T follicular helper cell (primary cell): Measurements from ENCODE around the gene NOXO1.
"Not testable (repeated sequence)": the region's sequence is repeated elsewhere in the genome, so short reads cannot be mapped to it uniquely, and the experiment has no call there.

ENCODE experiments used
- DNase-seq: peaks from one replicate; pipeline ENCODE4 v3.0.0-alpha.2; 2020; ENCODE audit warnings: low read depth

Gene NOXO1

DNA sequence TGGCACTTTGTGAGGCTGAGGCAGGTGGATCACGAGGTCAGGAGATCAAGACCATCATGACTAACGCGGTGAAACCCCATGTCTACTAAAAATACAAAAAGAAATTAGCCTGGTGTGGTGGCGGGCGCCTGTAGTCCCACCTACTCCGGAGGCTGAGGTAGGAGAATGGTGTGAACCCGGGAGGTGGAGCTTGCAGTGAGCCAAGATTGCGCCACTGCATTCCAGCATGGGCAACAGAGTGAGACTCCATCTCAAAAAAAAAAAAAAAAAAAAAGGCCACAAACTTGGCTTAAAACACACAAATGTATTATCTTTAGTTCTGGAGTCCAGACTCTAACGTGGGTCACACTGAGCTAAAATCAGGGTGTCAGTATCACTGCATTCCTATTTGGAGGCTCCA lies 30.5 kb upstream of the NOXO1 start:
- not testable (repeated sequence) for DNase-seq

DNA sequence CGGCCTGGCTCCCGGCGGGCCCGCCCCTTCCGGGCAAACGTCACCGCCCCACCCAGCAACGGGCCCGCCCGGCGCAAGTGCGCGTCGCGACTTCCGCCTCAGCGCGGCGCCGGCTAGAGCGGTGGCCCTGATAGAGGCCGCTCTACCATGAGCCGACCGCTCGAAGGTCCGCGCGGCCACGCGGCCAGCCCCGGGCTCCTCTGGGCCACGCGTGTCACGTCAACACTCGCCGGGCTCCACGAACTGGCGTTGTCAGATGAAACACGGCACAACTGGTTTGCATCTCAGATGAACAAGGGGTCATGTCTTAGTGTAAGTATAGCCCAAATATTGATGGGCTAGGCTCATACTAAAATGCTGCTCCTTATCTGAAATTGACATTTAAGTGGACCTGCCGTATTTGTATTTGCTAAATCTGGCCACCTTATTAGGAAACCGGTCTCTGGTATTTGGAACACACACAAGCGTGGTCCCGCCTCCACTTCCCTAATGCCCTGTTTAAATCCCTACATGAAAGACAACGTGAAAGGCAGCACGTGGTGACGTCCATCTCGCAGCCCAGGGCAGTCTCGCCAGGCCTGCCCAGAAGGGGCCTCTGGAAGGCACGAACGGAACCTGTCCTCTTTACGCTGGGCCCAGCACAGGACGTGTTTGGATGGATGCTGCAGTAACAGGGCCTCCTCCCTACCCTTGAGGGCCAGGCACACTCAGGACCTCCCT lies 28.7 kb upstream of the NOXO1 start, which contains the start of gene ZNF598:
Gene ZNF598, minus strand, starts transcription at position 31 of the 720 bp plus-strand sequence.
- peak; percentile 72 for DNase-seq

DNA sequence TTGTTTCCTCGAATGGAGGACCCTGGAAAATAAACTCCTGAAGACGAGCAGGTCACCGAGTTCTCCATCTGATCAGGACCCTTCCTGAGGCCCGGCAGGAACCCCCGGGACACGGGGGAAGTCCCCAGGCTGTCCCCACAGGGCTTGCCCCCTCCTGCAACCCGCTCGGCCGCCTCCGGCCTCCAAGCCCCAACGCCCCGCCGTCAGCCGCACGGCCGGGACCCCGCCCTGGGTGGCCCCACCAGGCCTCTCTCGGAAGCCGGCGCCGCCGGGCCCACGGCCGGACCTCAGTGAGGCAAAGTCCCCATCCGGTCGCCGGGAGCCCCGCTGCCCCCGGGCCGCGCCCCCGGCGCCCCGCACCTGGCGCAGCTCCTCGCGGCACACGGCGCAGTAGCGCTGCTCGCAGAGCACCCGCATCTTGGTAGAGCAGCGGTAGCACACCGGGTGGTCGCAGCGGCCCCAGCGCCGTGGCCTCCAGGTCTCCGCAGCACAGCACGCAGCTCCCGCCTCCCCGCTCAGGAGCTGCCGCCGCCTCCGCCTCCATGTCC lies 28.0 kb upstream of the NOXO1 start:
- no peak for DNase-seq

DNA sequence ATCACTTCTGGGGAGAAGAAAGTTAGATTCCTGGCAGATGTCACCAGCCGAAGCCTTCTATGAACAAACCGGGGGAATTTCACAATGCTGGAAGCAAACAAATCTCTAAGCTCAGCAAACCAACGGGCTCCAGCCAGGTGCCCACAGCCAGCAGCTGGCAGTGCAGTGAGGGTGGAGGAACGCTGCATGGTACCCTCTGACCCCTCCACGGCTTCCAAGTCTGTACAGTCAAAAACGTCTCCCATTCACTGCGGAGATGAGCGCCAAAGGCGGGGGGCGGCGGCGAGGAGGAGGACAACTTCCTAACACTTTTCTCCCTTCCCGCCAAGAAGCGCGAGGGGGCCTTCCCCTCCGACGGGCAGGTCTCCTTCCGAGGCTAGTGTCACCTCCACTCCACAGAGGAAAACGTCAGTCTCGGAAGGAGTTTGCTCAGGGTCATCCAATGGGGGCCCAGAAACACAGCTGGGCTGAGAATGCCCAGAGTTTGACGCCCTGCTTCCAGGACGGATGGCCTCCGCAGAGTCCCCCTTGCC lies 27.4 kb upstream of the NOXO1 start:
- DNase-seq = no peak

DNA sequence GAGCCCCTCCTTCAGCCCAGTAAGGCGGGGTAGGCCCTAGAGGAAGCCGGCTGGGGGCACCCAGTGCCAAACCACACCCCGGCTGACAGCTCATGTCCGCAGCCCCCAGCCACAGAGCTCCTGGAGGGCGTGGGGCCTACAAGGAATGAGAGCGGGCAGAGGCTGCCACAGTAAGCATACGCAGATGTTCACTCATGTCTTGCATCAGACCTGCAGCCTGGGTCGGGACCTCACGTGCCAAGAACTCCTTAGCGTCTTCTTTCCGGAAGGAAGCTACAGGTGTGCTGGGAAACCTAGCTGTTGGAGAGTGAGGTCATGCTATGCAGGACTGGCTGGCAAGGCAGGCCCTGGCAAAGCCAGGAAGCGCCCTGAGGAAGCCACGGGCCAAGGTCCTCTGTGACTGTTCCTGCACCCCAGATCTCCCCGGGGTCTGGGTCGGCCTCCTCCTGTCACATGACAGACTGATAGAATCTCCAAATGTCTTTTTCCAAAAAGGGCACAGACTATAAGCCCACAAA lies 26.8 kb upstream of the NOXO1 start:
- DNase-seq = no peak

DNA sequence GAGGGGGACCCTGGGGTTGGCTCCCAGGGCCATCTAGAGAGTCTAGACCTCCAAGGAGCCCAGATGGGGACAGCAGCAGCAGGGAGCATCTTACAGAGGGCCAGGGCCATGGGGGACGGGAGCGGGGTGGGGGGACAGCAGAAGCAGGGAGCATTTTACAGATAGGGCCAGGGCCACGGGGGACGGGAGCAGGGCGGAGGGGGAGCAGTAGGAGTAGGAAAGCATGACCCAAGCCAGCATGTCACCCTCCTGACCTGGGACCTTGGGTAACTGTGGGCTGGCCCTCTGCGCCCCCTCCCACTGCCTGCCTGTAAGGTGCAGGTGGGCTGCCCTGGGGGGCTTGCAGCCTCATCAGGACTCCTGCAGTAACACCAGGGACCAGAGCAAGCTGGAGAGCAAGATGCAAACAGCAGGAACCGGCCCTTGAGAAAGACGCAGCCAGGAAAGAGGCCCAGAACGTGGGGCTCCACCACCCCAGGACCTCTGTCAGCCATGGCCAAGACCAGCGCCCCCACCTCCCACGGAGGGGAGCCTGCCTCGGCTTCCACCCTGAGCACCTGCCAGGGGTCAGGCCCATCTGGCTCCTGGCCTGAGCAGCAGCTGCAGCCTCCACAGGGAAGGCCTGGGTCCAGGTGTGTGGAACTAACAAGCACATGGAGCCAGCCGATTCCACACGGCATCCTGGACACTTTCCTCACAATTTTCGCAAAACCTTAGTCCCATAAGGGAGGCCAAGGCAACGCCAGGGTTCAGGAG lies 26.0 kb upstream of the NOXO1 start:
- no peak for DNase-seq

DNA sequence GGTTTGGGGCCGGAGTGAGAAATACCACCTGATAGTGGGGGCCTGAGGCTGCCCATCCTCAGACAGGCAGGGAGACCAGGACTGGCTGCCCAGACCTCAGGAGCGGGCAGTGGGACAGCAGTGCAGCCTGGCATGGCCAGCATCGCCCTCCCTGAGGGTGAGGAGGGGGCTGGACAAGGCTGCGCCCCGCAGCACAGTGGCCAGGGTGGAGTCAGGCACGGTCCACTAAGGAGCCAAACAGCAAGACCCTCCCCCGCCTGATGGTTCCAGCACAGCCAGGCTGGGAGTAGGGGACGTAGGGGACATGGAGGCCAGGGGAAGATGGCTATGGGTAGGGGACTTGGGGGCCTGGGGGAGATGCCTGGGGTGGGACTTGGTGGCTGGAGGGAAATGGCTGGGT lies 25.0 kb upstream of the NOXO1 start:
- DNase-seq = no peak

DNA sequence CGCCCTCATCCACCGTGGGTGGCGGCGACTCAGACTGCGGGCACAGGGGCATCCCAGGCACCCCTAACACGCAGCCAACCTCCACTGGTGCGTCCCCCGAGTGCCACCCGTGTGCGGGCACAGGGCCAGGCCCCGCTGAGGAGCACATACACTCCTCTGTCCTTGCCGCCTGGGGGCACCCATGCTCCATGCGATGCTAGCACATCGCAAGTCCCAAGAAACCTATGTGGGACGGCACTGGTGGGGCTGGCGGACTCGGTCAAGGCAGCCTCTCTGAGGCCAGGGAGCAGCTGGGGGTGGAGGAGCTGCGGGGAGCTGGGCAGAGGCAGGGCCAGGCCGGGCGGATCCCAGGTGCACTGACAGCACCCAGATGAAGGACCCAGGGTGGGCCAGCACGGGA lies 24.4 kb upstream of the NOXO1 start:
- DNase-seq = no peak

DNA sequence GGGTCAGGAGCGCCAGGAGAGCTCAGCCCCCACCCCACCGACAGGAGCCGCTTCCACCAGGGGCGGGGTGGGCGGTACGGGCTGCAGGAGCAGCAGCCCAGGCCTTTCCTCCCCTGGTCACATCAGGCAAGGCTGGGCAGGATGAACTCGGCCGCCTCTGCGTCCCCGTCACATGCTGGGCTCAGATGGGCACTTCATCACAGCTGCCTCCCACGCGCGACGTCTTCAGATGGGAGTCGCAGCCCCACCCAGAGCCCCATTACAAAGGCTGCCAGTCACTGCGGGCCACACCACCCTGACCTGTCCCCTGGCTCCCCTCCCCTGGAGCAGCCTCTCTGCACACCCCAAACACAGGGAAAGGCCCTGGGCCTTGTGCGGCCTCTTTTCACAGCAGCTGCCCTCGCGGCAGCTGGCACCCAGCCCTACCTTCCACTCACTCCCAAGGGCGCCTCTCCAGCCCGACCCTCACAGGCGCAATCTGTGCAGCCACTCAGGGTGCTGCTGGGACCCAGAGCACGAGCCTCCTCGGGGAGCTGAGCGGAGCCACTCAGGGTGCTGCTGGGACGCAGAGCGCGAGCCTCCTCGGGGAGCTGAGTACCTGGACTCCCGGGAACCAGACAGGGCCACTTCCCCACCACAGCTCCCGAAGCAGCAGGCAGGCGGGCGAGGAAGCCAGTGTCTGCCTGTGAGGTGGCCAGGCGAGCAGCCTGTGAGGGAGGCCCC lies 23.7 kb upstream of the NOXO1 start:
- no peak for DNase-seq

DNA sequence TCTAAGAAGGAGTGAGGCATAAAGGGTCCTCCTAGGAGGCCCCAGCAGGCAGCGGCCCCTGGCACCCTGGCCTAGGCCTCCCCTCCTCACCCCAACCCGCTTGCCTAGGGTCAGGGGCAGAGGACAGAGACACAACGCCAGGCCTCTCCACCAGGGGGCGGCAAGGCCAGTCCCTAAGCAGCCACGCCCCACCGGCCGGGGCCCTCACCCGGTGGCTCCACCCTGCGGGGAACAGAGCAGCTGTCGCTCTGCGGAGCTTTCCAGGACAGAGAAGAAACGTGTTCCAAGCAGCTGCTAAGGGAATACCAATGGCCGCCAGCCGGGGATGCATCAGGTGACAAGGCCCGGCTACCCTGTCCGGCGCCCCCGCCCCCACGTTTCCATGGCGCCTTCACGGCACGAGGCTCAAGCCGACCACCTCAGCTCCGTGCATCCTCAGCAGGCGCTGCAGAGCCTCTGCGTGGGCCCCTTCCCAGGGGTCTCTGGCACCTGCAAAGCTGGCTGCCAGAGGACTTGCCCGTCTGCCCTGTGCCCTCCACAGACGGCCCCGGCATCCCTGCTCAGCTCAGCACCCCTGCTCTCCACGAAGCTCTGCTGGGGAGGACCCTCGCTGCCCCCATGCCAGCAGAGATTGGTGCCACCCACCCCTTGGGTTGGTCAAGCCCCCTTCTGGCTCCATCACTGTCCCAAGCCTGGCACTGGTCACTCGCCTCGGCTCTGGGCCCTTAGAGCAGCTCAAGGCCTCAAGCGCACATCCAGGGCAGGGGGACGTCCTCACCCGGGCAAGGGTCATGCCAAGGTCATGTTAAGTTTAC lies 22.8 kb upstream of the NOXO1 start:
- peak; percentile 82 for DNase-seq

DNA sequence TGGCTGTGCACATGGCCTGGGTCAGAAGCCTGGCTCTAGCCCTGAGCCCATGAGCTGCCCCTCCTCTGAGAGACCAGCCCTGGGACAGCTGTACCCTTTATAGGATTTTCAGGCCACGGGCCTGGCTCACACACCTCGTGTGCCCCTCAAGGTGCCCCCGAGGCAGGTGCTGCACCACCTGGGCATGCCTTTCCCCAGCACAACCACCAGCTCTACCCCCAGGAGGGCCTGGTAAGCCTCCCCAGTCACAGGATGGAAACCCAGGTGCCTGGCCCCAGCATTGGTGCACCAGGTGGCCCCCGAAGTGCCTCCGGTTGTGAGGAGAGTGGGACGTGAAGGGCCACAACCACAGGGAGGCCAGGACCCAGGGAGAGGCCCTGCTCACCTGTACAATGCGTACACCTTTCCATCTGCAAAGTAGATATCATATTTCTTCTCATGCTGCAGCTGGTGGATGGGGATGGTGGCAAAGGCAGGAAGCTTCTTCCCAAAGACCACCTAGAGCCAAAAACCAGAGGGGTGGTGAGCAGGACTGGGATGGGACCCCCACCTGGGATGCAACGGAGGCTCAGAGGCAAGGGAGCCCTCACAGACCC lies 22.1 kb upstream of the NOXO1 start:
- no peak for DNase-seq

DNA sequence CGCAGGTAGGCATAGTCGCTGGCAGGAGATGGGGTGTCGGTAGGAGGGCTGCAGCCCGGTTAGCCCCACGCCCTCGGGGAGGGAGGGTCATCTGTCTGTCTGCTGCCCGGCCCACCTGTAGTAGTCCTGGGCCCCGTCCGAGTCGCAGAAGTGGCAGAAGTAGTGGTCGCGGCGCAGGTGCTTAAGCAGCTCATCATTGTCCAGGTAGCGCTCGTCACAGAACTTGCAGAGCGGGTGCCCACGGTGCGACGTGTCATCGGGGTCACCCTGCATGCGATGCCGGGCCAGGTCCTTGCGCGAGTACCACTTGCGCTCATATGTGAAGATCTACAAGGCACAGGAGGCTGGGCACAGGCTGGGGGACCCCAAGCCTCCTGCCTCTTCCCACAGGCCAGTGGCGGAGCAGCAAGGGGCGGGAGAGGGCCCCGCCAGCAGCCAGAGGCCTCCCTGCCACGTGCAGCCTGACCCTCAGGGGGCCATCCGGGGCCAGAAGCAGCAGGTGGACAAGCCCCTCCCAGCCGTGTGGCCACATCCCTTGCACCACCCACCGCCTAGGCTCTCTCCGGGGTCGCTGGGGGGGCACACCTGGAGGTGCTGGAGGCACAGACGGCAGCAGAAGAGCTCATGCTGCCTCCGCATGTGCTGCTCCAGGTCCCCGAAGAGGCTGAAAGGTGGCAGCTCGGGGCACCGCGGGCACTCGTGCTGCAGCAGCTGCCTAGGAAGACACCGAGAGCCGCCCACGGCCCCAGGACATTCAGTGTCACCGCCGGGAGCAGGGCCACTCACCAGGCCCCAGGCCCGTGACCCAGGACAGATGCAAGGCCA lies 21.3 kb upstream of the NOXO1 start:
- DNase-seq = no peak

DNA sequence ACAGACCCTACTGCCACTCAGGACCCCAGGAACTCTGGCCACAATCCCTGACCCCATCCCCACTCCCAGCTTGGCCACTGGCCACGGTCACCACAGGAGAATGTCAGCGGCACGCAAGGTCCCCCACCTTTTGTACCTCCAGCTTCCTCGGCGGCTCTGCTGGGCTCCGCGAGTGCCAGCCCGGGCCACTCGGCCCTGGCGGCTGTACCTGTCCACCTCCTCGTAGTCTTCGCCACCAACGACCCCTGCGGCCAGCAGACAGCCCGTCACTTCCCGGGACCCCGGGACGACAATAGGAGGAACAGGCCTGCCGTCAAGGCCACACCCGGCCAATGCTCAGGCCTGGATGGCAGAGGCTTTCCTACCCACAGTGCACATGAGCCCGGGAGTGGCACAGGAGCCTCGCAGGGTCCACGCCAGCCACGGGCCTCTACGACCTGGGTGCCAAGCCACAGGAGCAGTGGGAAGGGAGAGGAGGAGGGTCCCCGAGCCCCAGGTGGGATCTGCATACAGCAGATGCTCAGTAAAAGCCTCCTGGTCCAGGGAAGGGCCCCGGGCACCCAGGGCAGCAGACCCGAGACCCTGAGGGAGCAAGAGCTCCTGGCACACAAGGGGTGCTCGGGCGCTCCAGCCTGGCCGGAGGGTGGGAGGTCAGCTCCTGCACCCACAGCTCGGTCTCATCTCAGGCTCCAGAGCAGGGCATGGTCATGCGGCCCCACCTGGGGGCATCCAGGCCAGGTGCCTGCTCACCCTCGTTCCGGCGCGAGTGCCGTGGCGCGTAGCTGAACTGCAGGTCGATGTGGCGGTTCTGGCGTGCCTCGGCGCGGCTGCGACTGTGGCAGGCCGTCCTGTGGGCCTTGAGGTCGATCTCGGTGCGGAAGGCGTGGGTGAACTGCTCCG lies 20.4 kb upstream of the NOXO1 start:
- DNase-seq = no peak

DNA sequence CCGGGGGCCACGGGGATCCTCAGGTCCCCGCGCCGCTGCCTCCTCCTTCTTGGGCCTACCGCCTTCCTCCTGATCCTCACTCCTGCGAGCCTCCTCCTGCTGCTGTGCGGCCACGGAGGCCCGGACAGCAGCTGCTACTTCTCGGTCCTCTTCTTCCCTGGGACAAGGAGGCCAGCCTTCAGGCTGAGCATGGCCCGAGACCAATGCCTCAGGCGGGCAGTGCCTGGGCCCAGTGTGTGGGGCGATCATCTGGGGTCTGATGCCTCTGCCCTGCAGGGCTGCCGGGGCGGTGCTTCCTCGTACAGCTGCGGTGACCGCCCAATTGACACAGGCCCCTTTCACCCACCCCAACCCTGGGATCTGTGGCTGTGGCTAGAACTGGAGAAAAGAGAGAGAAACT lies 19.8 kb upstream of the NOXO1 start:
- no peak for DNase-seq

DNA sequence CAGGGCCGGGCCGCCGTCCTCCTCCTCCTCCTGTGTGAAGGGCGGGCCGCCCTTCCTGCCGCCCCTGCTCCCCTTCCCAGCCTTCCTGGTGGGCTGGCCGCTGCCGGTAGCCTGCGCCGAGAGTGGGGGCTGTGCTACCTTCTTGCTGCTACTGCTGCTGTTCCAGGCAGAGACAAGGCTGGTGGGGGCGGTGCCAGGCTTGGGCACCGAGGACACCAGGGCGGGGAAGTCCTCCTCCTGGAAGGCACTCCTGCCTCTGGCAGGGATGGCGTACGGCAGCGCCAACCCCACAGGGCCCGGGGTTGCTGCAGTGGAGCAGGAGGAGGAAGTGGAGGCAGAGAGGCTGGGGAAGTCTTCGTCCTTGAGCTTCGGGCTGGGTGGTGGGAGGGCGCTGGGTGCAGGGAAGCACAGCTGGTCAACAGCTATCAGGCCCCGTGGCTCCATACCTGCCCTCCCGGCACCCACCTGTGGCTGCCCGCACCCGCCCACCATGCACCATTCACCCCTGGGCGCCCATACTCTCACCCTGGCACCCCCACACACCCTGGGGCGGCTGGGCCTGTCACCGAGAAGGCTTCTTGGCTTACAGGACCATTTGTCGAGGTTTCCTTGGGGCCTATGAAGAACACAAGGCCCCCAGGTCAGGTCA lies 18.7 kb upstream of the NOXO1 start:
- DNase-seq = no peak

DNA sequence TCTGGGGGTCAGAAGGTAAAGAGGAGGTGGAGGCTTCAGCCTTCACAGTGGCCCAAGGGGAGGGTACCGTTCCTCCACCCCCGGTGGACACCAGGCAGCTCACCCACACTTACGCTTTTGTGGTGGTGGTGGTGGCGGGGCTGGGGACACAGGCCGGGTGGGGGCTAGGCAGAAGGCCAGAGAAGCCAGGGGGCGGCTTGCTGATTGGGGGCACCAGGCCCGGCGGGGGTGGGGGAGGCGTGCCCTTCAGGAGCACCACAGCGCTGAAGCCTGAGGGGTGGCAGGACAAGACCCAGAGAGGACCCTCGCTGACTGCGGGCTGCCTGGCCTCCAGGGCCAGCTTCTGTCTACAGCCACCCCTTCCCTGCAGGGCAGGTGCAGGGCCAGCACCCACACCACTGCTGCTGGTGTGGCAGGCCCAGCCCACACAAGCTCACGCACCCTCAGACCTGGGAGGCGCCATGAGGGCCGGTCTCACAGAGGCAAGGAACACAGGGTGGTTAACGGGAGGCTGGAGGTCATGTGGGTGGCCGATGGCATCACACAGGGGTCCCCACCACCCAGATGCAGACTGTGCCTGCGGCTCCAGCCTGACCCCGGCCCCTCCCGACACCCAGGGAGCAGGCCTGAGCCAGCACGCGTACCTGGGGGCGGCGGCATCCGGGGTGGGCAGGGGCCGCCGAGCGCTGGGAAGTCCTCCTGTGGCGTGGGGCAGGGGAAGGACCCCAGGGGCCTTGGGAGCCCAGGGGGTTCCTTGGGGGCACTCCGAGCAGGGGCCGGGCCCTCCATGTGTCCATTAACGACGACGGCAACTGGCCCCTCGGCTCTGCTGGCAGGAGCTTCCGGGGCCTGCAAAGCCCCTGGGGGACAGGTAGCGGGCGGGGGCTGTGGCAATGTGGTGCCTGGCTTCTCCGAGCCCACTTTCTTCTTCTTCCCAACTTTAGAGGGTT lies 17.9 kb upstream of the NOXO1 start:
- no peak for DNase-seq

DNA sequence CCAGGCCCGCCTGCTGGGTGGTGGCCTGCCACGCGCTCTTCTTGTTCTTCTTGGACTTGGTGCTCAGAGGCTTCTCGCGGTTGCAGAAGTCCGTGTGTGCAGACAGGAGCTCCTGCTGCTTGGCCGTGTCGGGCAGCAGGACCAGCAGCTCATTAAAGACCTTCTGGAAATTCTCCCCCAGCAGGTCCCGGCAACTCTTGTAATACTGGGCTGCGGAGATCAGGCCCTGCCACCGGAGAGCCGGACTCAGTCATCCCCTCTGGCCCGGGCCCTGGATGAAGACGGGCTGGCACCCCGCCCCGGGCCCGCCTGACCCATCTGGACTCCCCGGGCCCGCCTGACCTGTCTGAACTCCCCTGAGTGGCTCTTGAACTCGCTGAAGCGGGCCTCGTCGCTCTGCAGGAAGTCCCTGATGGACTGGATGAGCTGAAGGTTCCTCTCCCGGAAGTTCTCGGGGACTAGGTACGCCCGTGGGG lies 17.1 kb upstream of the NOXO1 start:
- no peak for DNase-seq
